ENCODE results near the gene SLC17A2. TPM values are rescaled to one million over a fixed set of nuclear protein-coding genes. Genes with fewer than 3 reads are reported as not detected.

SLC17A2 gene
- total and polyA plus RNA-seq, 2 of the 4 experiments (the other 2 are of a cell fraction), result not detected

DNA sequence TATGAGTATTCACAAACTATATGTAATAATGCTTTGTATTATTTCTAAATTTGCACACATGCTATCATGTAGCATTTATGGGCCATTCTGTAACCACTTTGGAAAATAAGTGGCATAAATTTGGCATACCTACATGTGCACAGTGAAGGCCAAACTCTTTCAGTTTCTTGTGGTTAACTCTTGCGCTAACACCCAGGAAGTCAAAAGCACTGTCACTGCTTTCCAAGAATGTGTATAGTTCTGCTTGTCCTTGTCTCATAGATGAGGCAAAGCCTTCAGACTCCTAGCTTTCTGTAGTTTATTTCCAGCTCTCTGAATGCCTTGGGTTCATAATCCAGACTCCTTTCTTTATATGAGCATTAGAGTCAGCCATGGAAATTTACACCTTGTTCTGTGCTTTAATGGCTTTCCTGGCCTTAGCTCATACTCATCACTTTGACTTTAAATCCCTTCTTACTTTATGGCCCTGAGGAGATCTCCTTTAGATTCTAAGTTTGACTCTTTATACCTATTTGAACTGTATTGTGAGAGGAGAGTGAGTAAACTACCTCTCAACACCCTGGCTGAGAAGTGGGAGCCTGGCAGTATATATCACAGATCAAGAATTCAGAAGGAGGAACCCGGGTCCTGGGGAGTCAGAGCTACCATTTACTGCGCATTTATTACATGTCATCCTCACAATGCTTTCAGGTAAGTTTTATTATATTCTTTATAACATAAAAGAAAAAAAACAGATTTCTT is 55.5 kb downstream of the SLC17A2 start:
- no peak overlapping the region for H2AK5ac ChIP-seq (ENCODE audit: low read depth, low read length)
- dilution Hi-C loops (cut with HindIII; ENCODE audit: low sequenced_read_pairs, unreplicated experiment) (no loop called here), in situ Hi-C loops (cut with MboI; ENCODE audit: low sequenced_read_pairs) (no loop called here), intact Hi-C loops (cut with micrococcal nuclease) (no loop called here)
- no peaks in the 10 kb centered on the region for H4K20me1 ChIP-seq (ENCODE audit: insufficient read depth, low read length)
- ATAC-seq (ENCODE audit: low read depth), result no peak
- no peaks in the 10 kb centered on the region for H3K27me3 ChIP-seq (ENCODE audit: control insufficient read depth, insufficient read depth, low read length)
- H3K27ac ChIP-seq (ENCODE audit: insufficient read depth, low read length), result no peak overlapping the region
- ChIA-PET POLR2A (ENCODE audit: unreplicated experiment) (no interaction called here), CTCF (interaction anchor here (1.1 kb wide), 1 partner anchor 52 kb away, joined by 3 read pairs; no protein-coding TSS in a partner anchor)
- no peak overlapping the region for H2BK5ac ChIP-seq (ENCODE audit: low read depth, low read length, poor library complexity, severe bottlenecking)
- no peak overlapping the region for H2BK15ac ChIP-seq (ENCODE audit: low read depth, low read length)
- no peak overlapping the region for H3K23ac ChIP-seq (ENCODE audit: low read depth, low read length)
- no TSS peak for BruUV-seq (replicated peaks)
- H3K4me2 ChIP-seq (ENCODE audit: low read depth, low read length), result no peak overlapping the region
- H2BK20ac ChIP-seq (ENCODE audit: low read depth, low read length), result no peak overlapping the region
- no peak for DNase-seq
- no peak overlapping the region for H4K8ac ChIP-seq (ENCODE audit: low read depth in 2 of 2, low read length in 2 of 2)
- H3K4me3 ChIP-seq (ENCODE audit: insufficient read depth, low read depth, low read length), result no peak overlapping the region
- no peak overlapping the region for H3K18ac ChIP-seq (ENCODE audit: low read depth, low read length)
- no peaks in the 10 kb centered on the region for H3K9me1 ChIP-seq (ENCODE audit: insufficient read depth, low read length)
- TF ChIP-seq MAFK (IDR thresholded peaks at IDR 0.05; ENCODE audit: low read depth, low read length), result no peak
- TF ChIP-seq RCOR1 (IDR thresholded peaks at IDR 0.05; ENCODE audit: insufficient replicate concordance, low read length), result no peak
- TF ChIP-seq, protein P1, sequence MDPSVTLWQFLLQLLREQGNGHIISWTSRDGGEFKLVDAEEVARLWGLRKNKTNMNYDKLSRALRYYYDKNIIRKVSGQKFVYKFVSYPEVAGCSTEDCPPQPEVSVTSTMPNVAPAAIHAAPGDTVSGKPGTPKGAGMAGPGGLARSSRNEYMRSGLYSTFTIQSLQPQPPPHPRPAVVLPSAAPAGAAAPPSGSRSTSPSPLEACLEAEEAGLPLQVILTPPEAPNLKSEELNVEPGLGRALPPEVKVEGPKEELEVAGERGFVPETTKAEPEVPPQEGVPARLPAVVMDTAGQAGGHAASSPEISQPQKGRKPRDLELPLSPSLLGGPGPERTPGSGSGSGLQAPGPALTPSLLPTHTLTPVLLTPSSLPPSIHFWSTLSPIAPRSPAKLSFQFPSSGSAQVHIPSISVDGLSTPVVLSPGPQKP (IDR thresholded peaks at IDR 0.05; ENCODE audit: borderline replicate concordance, low read depth, low read length), result no peak
- no peak for TF ChIP-seq SMC3 (IDR thresholded peaks at IDR 0.05; ENCODE audit: low read depth, low read length)
- TF ChIP-seq MAZ (IDR thresholded peaks at IDR 0.05; ENCODE audit: borderline replicate concordance, low read depth, low read length), result no peak
- TF ChIP-seq POLR2A (IDR thresholded peaks at IDR 0.05; ENCODE audit: low read depth, low read length), result no peak
- no peak overlapping the region for H3K14ac ChIP-seq (replicated peaks; ENCODE audit: low read depth, low read length)
- H3K9me3 ChIP-seq (ENCODE audit: control insufficient read depth, insufficient read depth, low read length), result no peaks in the 10 kb centered on the region
- no peak overlapping the region for H3K4ac ChIP-seq (ENCODE audit: low read depth, low read length)
- no peaks in the 10 kb centered on the region for H3K79me1 ChIP-seq (ENCODE audit: low read depth in 1 of 2, low read length in 2 of 2)
- no peaks in the 10 kb centered on the region for H3K36me3 ChIP-seq (ENCODE audit: control insufficient read depth, insufficient read depth, low read length)
- H2BK120ac ChIP-seq (ENCODE audit: low read depth, low read length), result no peak overlapping the region
- no peaks in the 10 kb centered on the region for H3K4me1 ChIP-seq (ENCODE audit: control insufficient read depth, insufficient read depth, low read length)
- H2AK9ac ChIP-seq (replicated peaks; ENCODE audit: low read depth, low read length, poor library complexity), result no peak overlapping the region
- H2AFZ ChIP-seq (replicated peaks; ENCODE audit: low read length, poor library complexity), result no peak overlapping the region
- WGBS, 2 experiments (ENCODE audit: extremely low coverage in 2 of 2, insufficient read length in 1 of 2), result no CpG with 5 or more reads among the region's 3 CpGs
- no peak overlapping the region for H4K91ac ChIP-seq (ENCODE audit: insufficient read depth, low read depth, low read length)
- H4K5ac ChIP-seq (ENCODE audit: low read depth, low read length), result no peak overlapping the region
- H3K56ac ChIP-seq (ENCODE audit: extremely low read depth, insufficient read depth, low read length), result no peak overlapping the region
- no peak overlapping the region for H3K9ac ChIP-seq (ENCODE audit: low read depth, low read length)

All from IMR-90 (cell line).